H1 (cell line): ENCODE measurements around the gene KRTAP5-4. TPM values are rescaled to one million over a fixed set of nuclear protein-coding genes. Genes with fewer than 3 reads are reported as not detected.

ENCODE experiments used
- CTCF ChIA-PET: fragments of 300-600 bp; sonication (Branson Sonifier 250); formaldehyde crosslinking; loops from one replicate; lab custom pipeline; 2021; ENCODE audit not compliant: partially characterized antibody; lab: Charles Lee
- POLR2A ChIA-PET: fragments of 300-600 bp; sonication (Branson Sonifier 250); formaldehyde crosslinking; loops from one replicate; lab custom pipeline; 2021; ENCODE audit warnings: inconsistent platforms; ENCODE audit not compliant: partially characterized antibody; lab: Charles Lee
- DNase-seq, 2 experiments: peaks; one replicate each; pipeline versions ENCODE4 v3.0.0 to v3.0.0-alpha.2; 2010 to 2022; ENCODE audit warnings: low spot score in 2 of 2, low read depth in 1 of 2, mixed read lengths in 1 of 2
- FAIRE-seq: peaks from 2 replicates; lab custom pipeline; 2011; peaks lifted over from hg19 to GRCh38; lab: Jason Lieb, UNC
- H2AFZ ChIP-seq: 2 replicates; pipeline ENCODE4 v1.8.1; 2012; ENCODE audit warnings: low read length, inconsistent platforms
- H2AK5ac ChIP-seq: 2 replicates; pipeline ENCODE4 v1.6.1; 2013; ENCODE audit warnings: low read depth, low read length
- H2BK120ac ChIP-seq: replicated peaks from 2 replicates; pipeline ENCODE3; 2013; ENCODE audit warnings: low read depth, low read length, inconsistent platforms
- H2BK12ac ChIP-seq: 2 replicates; pipeline ENCODE4 v1.6.1; 2013; ENCODE audit warnings: low read depth, low read length
- H2BK15ac ChIP-seq: 2 replicates; pipeline ENCODE4 v1.6.1; 2013; ENCODE audit warnings: low read length
- H2BK20ac ChIP-seq: 2 replicates; pipeline ENCODE4 v1.6.1; 2013; ENCODE audit warnings: low read length
- H2BK5ac ChIP-seq: 2 replicates; pipeline ENCODE4 v1.6.1; 2013; ENCODE audit warnings: low read depth, low read length
- H3K14ac ChIP-seq: 2 replicates; pipeline ENCODE4 v1.6.1; 2013; ENCODE audit warnings: inconsistent platforms; ENCODE audit not compliant: insufficient read length
- H3K18ac ChIP-seq: 2 replicates; pipeline ENCODE4 v1.6.1; 2013; ENCODE audit warnings: low read length; ENCODE audit errors: extremely low read depth
- H3K23ac ChIP-seq: 2 replicates; pipeline ENCODE4 v1.6.1; 2013; ENCODE audit warnings: inconsistent platforms; ENCODE audit not compliant: insufficient read length
- H3K23me2 ChIP-seq: 2 replicates; pipeline ENCODE4 v1.6.1; 2013; ENCODE audit warnings: low read depth, low read length
- H3K27ac ChIP-seq: 2 replicates; pipeline ENCODE4 v1.6.1; 2011; ENCODE audit warnings: low read depth, low read length, inconsistent platforms
- H3K27me3 ChIP-seq, 4 experiments: replicated peaks in 1 of 4; 1 replicate in 1 of 4; 2 replicates in 3 of 4; pipeline versions ENCODE4 v1.6.1 to v1.8.1; 2011 to 2013; ENCODE audit warnings: low read length in 3 of 4, mild to moderate bottlenecking in 3 of 4, inconsistent platforms in 2 of 4, mixed read lengths in 2 of 4, moderate library complexity in 1 of 4; ENCODE audit not compliant: control insufficient read depth in 3 of 4, insufficient read depth in 3 of 4; ENCODE audit errors: extremely low read depth in 1 of 4
- H3K36me3 ChIP-seq, 4 experiments: 2 replicates each; pipeline versions ENCODE4 v1.6.1 to v1.8.1; 2011 to 2013; ENCODE audit warnings: mild to moderate bottlenecking in 4 of 4, low read length in 3 of 4, moderate library complexity in 2 of 4, control low read depth in 1 of 4, inconsistent platforms in 1 of 4; ENCODE audit not compliant: insufficient read depth in 4 of 4, control insufficient read depth in 2 of 4
- H3K4ac ChIP-seq: replicated peaks from 2 replicates; pipeline ENCODE3; 2013; ENCODE audit warnings: low read length, low read depth, mixed read lengths, inconsistent platforms; ENCODE audit not compliant: insufficient read length
- H3K4me1 ChIP-seq, 4 experiments: replicated peaks in 1 of 4; 1 replicate in 1 of 4; 2 replicates in 3 of 4; pipeline versions ENCODE4 v1.6.1 to v1.8.1; 2011 to 2013; ENCODE audit warnings: low read length in 3 of 4, inconsistent platforms in 2 of 4, mixed read lengths in 1 of 4; ENCODE audit not compliant: insufficient read depth in 4 of 4, control insufficient read depth in 3 of 4
- H3K4me2 ChIP-seq, 2 experiments: 2 replicates each; pipeline versions ENCODE4 v1.6.1 to v1.8.1; 2011 to 2013; ENCODE audit warnings: low read depth in 2 of 2, low read length in 2 of 2, control low read depth in 1 of 2, inconsistent platforms in 1 of 2, mild to moderate bottlenecking in 1 of 2; ENCODE audit not compliant: insufficient read depth in 1 of 2
- H3K4me3 ChIP-seq, 4 experiments: fragments of 200-600, 300-600 bp in 1 of 4; sonication (generic), shearing (Covaris generic), sonication (Bioruptor Twin) in 1 of 4; 2 replicates each; pipeline versions ENCODE4 v1.5.1 to v1.8.1; 2011 to 2016; ENCODE audit warnings: low read length in 4 of 4, low read depth in 3 of 4, control low read depth in 2 of 4, inconsistent platforms in 2 of 4, mild to moderate bottlenecking in 2 of 4, mixed read lengths in 1 of 4, moderate library complexity in 1 of 4; ENCODE audit not compliant: insufficient read depth in 2 of 4; ENCODE audit errors: extremely low read depth in 1 of 4
- H3K56ac ChIP-seq: replicated peaks from 2 replicates; pipeline ENCODE3; 2013; ENCODE audit warnings: low read depth, mild to moderate bottlenecking, mixed read lengths, low read length, inconsistent platforms; ENCODE audit not compliant: insufficient read length
- H3K79me1 ChIP-seq: 2 replicates; pipeline ENCODE4 v1.6.1; 2013; ENCODE audit warnings: low read depth, low read length, control low read depth
- H3K79me2 ChIP-seq, 2 experiments: 2 replicates each; pipeline versions ENCODE4 v1.6.1 to v1.8.1; 2012 to 2013; ENCODE audit warnings: low read length in 2 of 2, mild to moderate bottlenecking in 2 of 2, inconsistent platforms in 1 of 2; ENCODE audit not compliant: insufficient read depth in 2 of 2, control insufficient read depth in 1 of 2
- H3K9ac ChIP-seq, 4 experiments: replicated peaks in 1 of 4; 1 replicate in 1 of 4; 2 replicates in 3 of 4; pipeline versions ENCODE4 v1.6.1 to v1.8.1; 2011 to 2013; ENCODE audit warnings: low read depth in 3 of 4, low read length in 3 of 4, control low read depth in 2 of 4, mild to moderate bottlenecking in 2 of 4, moderate library complexity in 2 of 4, inconsistent platforms in 1 of 4; ENCODE audit errors: extremely low read depth in 1 of 4
- H3K9me3 ChIP-seq, 2 experiments: 2 replicates each; pipeline versions ENCODE4 v1.6.1 to v1.8.1; 2012 to 2013; ENCODE audit warnings: mild to moderate bottlenecking in 2 of 2, moderate library complexity in 2 of 2, control low read depth in 1 of 2, inconsistent platforms in 1 of 2, low read depth in 1 of 2, low read length in 1 of 2, mixed read lengths in 1 of 2; ENCODE audit not compliant: insufficient read depth in 2 of 2
- H4K20me1 ChIP-seq, 2 experiments: replicated peaks in 1 of 2; 2 replicates each; pipeline versions ENCODE3 to v1.8.1; 2011 to 2013; ENCODE audit warnings: inconsistent platforms in 2 of 2, low read length in 2 of 2, mild to moderate bottlenecking in 1 of 2; ENCODE audit not compliant: insufficient read depth in 2 of 2, control insufficient read depth in 1 of 2
- H4K5ac ChIP-seq: 2 replicates; pipeline ENCODE4 v1.6.1; 2013; ENCODE audit warnings: low read length, low read depth, mixed read lengths, inconsistent platforms; ENCODE audit not compliant: insufficient read length
- H4K8ac ChIP-seq: 2 replicates; pipeline ENCODE4 v1.8.0; 2013; ENCODE audit warnings: mild to moderate bottlenecking, moderate library complexity, low read length, inconsistent platforms; ENCODE audit not compliant: insufficient read depth; ENCODE audit errors: extremely low read depth
- H4K91ac ChIP-seq: replicated peaks from 2 replicates; pipeline ENCODE3; 2013; ENCODE audit warnings: low read length, mixed read lengths, inconsistent platforms; ENCODE audit not compliant: insufficient read length
- CTBP2 ChIP-seq: IDR thresholded peaks from 2 replicates; pipeline ENCODE4 v1.7.0; 2011; ENCODE audit warnings: borderline replicate concordance, mild to moderate bottlenecking, moderate library complexity, mixed read lengths, low read length; ENCODE audit not compliant: insufficient read depth, insufficient read length
- JUND ChIP-seq: IDR thresholded peaks from 2 replicates; pipeline ENCODE4 v1.6.1; 2011; ENCODE audit warnings: mild to moderate bottlenecking, improper control_type of control experiment, low read length
- RAD21 ChIP-seq, 2 experiments: IDR thresholded peaks in 1 of 2; conservative IDR thresholded peaks in 1 of 2; 2 replicates each; pipeline ENCODE4 v1.6.1; 2011; ENCODE audit warnings: low read depth in 2 of 2, low read length in 2 of 2, improper control_type of control experiment in 1 of 2, inconsistent platforms in 1 of 2, mild to moderate bottlenecking in 1 of 2, moderate library complexity in 1 of 2
- RNF2 ChIP-seq: fragments of 200-900, 300-1000 bp; sonication (generic); IDR thresholded peaks from 2 replicates; pipeline ENCODE4 v1.7.1; 2016; ENCODE audit warnings: borderline replicate concordance, low read depth, mild to moderate bottlenecking, antibody characterized with exemption, low read length; ENCODE audit not compliant: poor library complexity, severe bottlenecking; ENCODE audit errors: missing control alignments
- SUZ12 ChIP-seq: fragments of 200-600 bp; sonication (generic); IDR thresholded peaks from 2 replicates; pipeline ENCODE4 v1.6.1; 2012; ENCODE audit warnings: mild to moderate bottlenecking, inconsistent platforms, low read length, moderate library complexity, mixed read lengths
- WGBS, 2 experiments: shearing (Covaris generic) in 1 of 2; methylation state at CpG; one replicate each; pipeline versions ENCODE4 v1.1.6 to v1.1.7; 2013 to 2015; ENCODE audit warnings: low lambda C conversion rate in 2 of 2, mixed read lengths in 2 of 2, inconsistent platforms in 1 of 2, low coverage in 1 of 2, missing lambda C conversion rate in 1 of 2; ENCODE audit not compliant: insufficient replicate concordance in 2 of 2, insufficient coverage in 1 of 2, insufficient read length in 1 of 2; ENCODE audit errors: extremely low coverage in 1 of 2, missing lambda C conversion rate in 1 of 2; 5-methylcytosine and 5-hydroxymethylcytosine counted together
- polyA plus RNA-seq, 7 experiments: library from polyadenylated mRNA; depleted of rRNA in 3 of 7; stranded (reverse) in 5 of 7; unstranded in 2 of 7; fragments of >200 nt in 5 of 7; fragments of 200-250 nt in 2 of 7; gene quantifications; 1 replicate in 5 of 7; 2 replicates in 1 of 7; 4 replicates in 1 of 7; pipeline versions ENCODE4 v1.2.1 to v1.2.3, GENCODE V29; 2011 to 2013; ENCODE audit warnings: missing spikeins in 2 of 7, mixed read lengths in 2 of 7
- total RNA-seq: library from RNA; stranded (reverse); fragmentation: NEBNext Ultra II Directional; extraction: Animal tissue kit (Norgen Biotek cat#: 25700); gene quantifications from 2 replicates; pipeline ENCODE4 v1.2.1, GENCODE V29; 2021

Gene KRTAP5-4
- total and polyA plus RNA-seq, 2 of the 8 experiments (the other 6 are each of a cell fraction or from before 2014, with no cell fraction given): not detected

DNA sequence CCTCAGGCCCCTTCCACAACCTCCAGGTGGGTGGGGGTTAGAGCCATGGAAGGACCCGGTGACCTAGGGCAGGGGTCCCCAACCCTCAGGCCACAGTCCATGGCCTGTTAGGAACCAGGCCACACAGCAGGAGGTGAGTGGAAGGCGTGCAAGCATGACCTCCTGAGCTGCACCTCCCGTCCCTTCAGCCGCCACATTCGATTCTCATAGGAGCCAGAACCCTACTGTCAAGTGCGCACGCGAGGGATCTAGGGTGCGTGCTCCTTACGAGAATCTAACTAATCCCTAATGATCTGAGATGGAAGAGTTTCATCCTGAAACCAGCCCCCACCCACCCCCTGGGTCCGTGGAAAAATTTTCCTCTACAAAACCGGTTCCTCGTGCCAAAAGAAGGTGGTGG lies 3.6 kb upstream of the KRTAP5-4 start:
- no peak overlapping the region for H2BK20ac ChIP-seq
- FAIRE-seq (no peak), DNase-seq (no peak)
- H2AK5ac ChIP-seq: no peak overlapping the region
- no peak overlapping the region for H3K18ac ChIP-seq
- no peak overlapping the region for H3K23ac ChIP-seq
- no peak overlapping the region for H3K27ac ChIP-seq
- H2AFZ ChIP-seq: no peak overlapping the region
- H2BK15ac ChIP-seq: no peak overlapping the region
- ChIA-PET CTCF (interaction anchor here (0.8 to 6.5 kb wide), 3 partner anchors 14 to 79 kb away, joined by 3 to 47 read pairs (median 41); partner anchors contain the start of gene KRTAP5-2), POLR2A (no interaction called here)
- H3K79me1 ChIP-seq: no peaks in the 10 kb centered on the region
- no peaks in the 10 kb centered on the region for H3K79me2 ChIP-seq
- H3K27me3 ChIP-seq: peaks cover 0 to 16% (median 3%) of the 10 kb centered on the region in 4 experiments; a peak in 5 of 7 replicates
- 91% methylated on average over 12 of the region's 13 CpGs; no CpG with 5 or more reads in 1 of the 2 experiments for WGBS, 2 experiments
- H3K4me2 ChIP-seq: no peak overlapping the region
- H3K9ac ChIP-seq: no peak overlapping the region
- no peak overlapping the region; the same call in 1 of the 2 replicates for H4K8ac ChIP-seq
- H3K23me2 ChIP-seq: no peaks in the 10 kb centered on the region
- no peak for TF ChIP-seq CTBP2
- no peak for TF ChIP-seq SUZ12
- TF ChIP-seq JUND: no peak
- no peak for TF ChIP-seq RNF2
- TF ChIP-seq RAD21 (IDR thresholded peaks at IDR 0.05 in 1 of 2, conservative IDR thresholded peaks at IDR 0.05 in 1 of 2; ENCODE audit: low read depth in 2 of 2, low read length in 2 of 2): no peak
- H3K14ac ChIP-seq: no peak overlapping the region
- no peaks in the 10 kb centered on the region for H4K20me1 ChIP-seq
- H3K56ac ChIP-seq: no peak overlapping the region
- H3K9me3 ChIP-seq: no peaks in the 10 kb centered on the region
- peaks cover 0 to 4% (median 1%) of the 10 kb centered on the region in 4 experiments; a peak in 5 of 7 replicates for H3K4me1 ChIP-seq
- no peak overlapping the region for H4K91ac ChIP-seq
- H2BK12ac ChIP-seq: no peak overlapping the region
- H2BK120ac ChIP-seq: no peak overlapping the region
- no peak overlapping the region for H4K5ac ChIP-seq
- no peak overlapping the region for H3K4me3 ChIP-seq
- no peak overlapping the region for H3K4ac ChIP-seq
- H3K36me3 ChIP-seq: no peaks in the 10 kb centered on the region
- no peak overlapping the region for H2BK5ac ChIP-seq
